ENCODE data around the gene MLYCD.

Gene MLYCD

GRCh38 chr16:83925095-83925905 is 26.4 kb downstream of the MLYCD start:
- Histone ChIP-seq H3K9ac (ENCODE audit: low read length) (no peak overlapping the region), H3K9me3 (ENCODE audit: low read length) (no peaks in the 10 kb centered on the region), H4K20me1 (ENCODE audit: insufficient read depth, low read length) (no peaks in the 10 kb centered on the region), H3K4me3 (ENCODE audit: low read depth, low read length, poor library complexity, severe bottlenecking) (no peak overlapping the region), H2AFZ (ENCODE audit: low read length) (no peak overlapping the region), H3K4me1 (ENCODE audit: insufficient read depth, low read length, severe bottlenecking) (no peaks in the 10 kb centered on the region), H3F3A (ENCODE audit: insufficient read depth, low read length) (no peaks in the 10 kb centered on the region), H3K79me2 (ENCODE audit: insufficient read depth, low read length) (no peaks in the 10 kb centered on the region), H3K9me2 (ENCODE audit: low read depth, low read length) (no peaks in the 10 kb centered on the region), H3K4me2 (ENCODE audit: low read length) (no peak overlapping the region), H3K27ac (ENCODE audit: low read depth, low read length, poor library complexity, severe bottlenecking) (no peak overlapping the region), H3K27me3 (ENCODE audit: insufficient read depth, low read length) (no peaks in the 10 kb centered on the region), H3K36me3 (ENCODE audit: insufficient read depth, low read length) (no peaks in the 10 kb centered on the region)
- TF ChIP-seq EZH2 (IDR thresholded peaks at IDR 0.05; ENCODE audit: borderline replicate concordance, low read length) (no peak), CTCF (IDR thresholded peaks at IDR 0.05; ENCODE audit: low read length) (no peak)

DNA sequence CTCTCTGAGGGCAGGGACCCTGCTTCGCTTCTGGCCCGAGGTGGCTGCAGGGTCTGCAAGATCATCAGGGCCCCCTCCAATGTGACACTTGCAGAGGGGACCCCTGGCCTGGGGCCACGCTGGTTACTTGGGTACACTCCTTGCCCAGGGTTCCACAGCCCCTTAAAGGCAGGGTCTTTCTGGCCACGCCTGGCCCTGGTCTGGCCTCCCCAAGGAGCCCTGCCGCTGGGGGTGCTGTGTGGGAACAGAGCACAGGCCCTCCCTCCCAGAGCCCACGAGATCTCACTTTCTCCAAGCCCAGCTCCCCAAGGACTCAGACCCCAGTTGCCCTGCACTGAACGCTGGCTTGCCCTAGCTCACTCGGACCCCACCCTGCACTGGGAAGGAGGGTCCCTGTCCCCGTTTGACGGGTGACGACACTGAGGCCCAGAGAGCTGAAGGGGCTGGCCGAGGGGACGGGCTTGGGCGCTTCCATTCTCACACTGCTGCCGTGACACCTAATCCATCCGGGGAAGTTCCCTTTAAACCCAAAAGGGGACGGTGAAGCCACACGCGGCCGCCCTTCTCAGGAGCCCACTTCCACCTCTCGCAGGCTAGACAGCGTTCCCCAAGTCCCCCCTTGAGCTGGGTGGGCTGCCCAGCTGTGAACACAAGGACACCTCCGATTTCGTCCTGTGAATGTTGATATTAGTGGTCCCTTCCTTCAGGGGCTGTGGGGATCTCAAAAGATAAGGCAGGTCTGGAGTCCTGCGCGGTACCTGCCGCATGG is 27.2 kb downstream of the MLYCD start:
- no peaks in the 10 kb centered on the region for H3K4me1 ChIP-seq (ENCODE audit: insufficient read depth, low read length, severe bottlenecking)
- H3K9ac ChIP-seq (ENCODE audit: low read length), result no peak overlapping the region
- no peak overlapping the region for H3K27ac ChIP-seq (ENCODE audit: low read depth, low read length, poor library complexity, severe bottlenecking)
- H2AFZ ChIP-seq (ENCODE audit: low read length), result no peak overlapping the region
- TF ChIP-seq CTCF (IDR thresholded peaks at IDR 0.05; ENCODE audit: low read length) (no peak), EZH2 (IDR thresholded peaks at IDR 0.05; ENCODE audit: borderline replicate concordance, low read length) (no peak)
- no peak overlapping the region for H3K4me3 ChIP-seq (ENCODE audit: low read depth, low read length, poor library complexity, severe bottlenecking)
- no peaks in the 10 kb centered on the region for H3K27me3 ChIP-seq (ENCODE audit: insufficient read depth, low read length)
- no peaks in the 10 kb centered on the region for H3K79me2 ChIP-seq (ENCODE audit: insufficient read depth, low read length)
- no peaks in the 10 kb centered on the region for H3K36me3 ChIP-seq (ENCODE audit: insufficient read depth, low read length)
- H3K9me2 ChIP-seq (ENCODE audit: low read depth, low read length), result no peaks in the 10 kb centered on the region
- no peak overlapping the region for H3K4me2 ChIP-seq (ENCODE audit: low read length)
- no peaks in the 10 kb centered on the region for H3F3A ChIP-seq (ENCODE audit: insufficient read depth, low read length)
- no peaks in the 10 kb centered on the region for H4K20me1 ChIP-seq (ENCODE audit: insufficient read depth, low read length)
- H3K9me3 ChIP-seq (ENCODE audit: low read length), result no peaks in the 10 kb centered on the region

GRCh38 chr16:83926726-83927397 is 27.9 kb downstream of the MLYCD start:
- no peak for TF ChIP-seq EZH2 (IDR thresholded peaks at IDR 0.05; ENCODE audit: borderline replicate concordance, low read length)
- TF ChIP-seq CTCF (IDR thresholded peaks at IDR 0.05; ENCODE audit: low read length), result peak; percentile 82
- Histone ChIP-seq H3K36me3 (ENCODE audit: insufficient read depth, low read length) (no peaks in the 10 kb centered on the region), H3K9me2 (ENCODE audit: low read depth, low read length) (no peaks in the 10 kb centered on the region), H4K20me1 (ENCODE audit: insufficient read depth, low read length) (no peaks in the 10 kb centered on the region), H3K9ac (ENCODE audit: low read length) (no peak overlapping the region), H3K4me1 (ENCODE audit: insufficient read depth, low read length, severe bottlenecking) (no peaks in the 10 kb centered on the region), H3K79me2 (ENCODE audit: insufficient read depth, low read length) (no peaks in the 10 kb centered on the region), H3K4me2 (ENCODE audit: low read length) (no peak overlapping the region), H3K27me3 (ENCODE audit: insufficient read depth, low read length) (0 out of 2 replicates have a peak, but pooled peaks cover 3% of the 10 kb centered on the region), H3K9me3 (ENCODE audit: low read length) (no peaks in the 10 kb centered on the region), H3F3A (ENCODE audit: insufficient read depth, low read length) (no peaks in the 10 kb centered on the region), H2AFZ (ENCODE audit: low read length) (no peak overlapping the region), H3K4me3 (ENCODE audit: low read depth, low read length, poor library complexity, severe bottlenecking) (no peak overlapping the region), H3K27ac (ENCODE audit: low read depth, low read length, poor library complexity, severe bottlenecking) (no peak overlapping the region)
